Measurements from ENCODE around the gene KLHL34.

Gene KLHL34

GRCh38 chrX:21691512-21692018, 33.4 kb upstream of the KLHL34 start:
- no peak for DNase-seq (ENCODE audit: low spot score)
- POLR2A ChIA-PET (ENCODE audit: low non-redundant PET), result no interaction called here
- CTCF ChIA-PET, result no interaction called here

DNA sequence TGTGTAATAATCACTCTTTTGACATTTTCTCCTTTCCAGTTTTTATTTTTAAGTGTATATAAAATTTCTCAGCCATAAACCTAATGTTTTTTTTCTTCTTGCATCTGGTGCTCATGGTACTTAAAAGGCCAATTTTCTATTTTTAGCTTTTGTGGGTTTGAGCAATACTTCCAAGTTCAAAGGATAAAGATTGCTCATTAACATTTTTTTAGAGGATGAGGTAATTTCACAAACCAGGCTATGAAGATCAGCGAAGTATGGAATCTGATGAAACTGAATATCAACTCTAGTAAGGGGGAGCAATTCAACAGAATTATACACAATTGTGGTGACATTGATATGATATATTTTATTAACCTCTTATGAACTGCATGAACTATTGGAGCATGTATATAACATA, 25.8 kb upstream of the KLHL34 start:
- DNase-seq (ENCODE audit: low spot score), result no peak
- TF ChIP-seq CTCF (conservative IDR thresholded peaks at IDR 0.05; ENCODE audit: low read depth), result no peak
- no peak overlapping the region for H3K27ac ChIP-seq
- POLR2A ChIA-PET (ENCODE audit: low non-redundant PET), result no interaction called here
- CTCF ChIA-PET, result no interaction called here

More at GRCh38 chrX:21691512-21692018, 33.4 kb upstream of the KLHL34 start:
- no peak for TF ChIP-seq CTCF (conservative IDR thresholded peaks at IDR 0.05; ENCODE audit: low read depth)
- H3K27ac ChIP-seq, result no peak overlapping the region

GRCh38 chrX:21678048-21678612, 20.0 kb upstream of the KLHL34 start:
- CTCF ChIA-PET, result no interaction called here
- H3K27ac ChIP-seq, result no peak overlapping the region
- no peak for TF ChIP-seq CTCF (conservative IDR thresholded peaks at IDR 0.05; ENCODE audit: low read depth)
- DNase-seq (ENCODE audit: low spot score), result no peak
- POLR2A ChIA-PET (ENCODE audit: low non-redundant PET), result no interaction called here

GRCh38 chrX:21675931-21676330, 17.8 kb upstream of the KLHL34 start:
- DNase-seq (ENCODE audit: low spot score), result no peak
- no peak for TF ChIP-seq CTCF (conservative IDR thresholded peaks at IDR 0.05; ENCODE audit: low read depth)
- POLR2A ChIA-PET (ENCODE audit: low non-redundant PET), result no interaction called here
- CTCF ChIA-PET, result no interaction called here
- no peak overlapping the region for H3K27ac ChIP-seq

GRCh38 chrX:21674430-21675186, 16.5 kb upstream of the KLHL34 start:
- POLR2A ChIA-PET (ENCODE audit: low non-redundant PET), result no interaction called here
- CTCF ChIA-PET, result no interaction called here
- no peak overlapping the region for H3K27ac ChIP-seq
- DNase-seq (ENCODE audit: low spot score), result no peak
- no peak for TF ChIP-seq CTCF (conservative IDR thresholded peaks at IDR 0.05; ENCODE audit: low read depth)

- DNase-seq (ENCODE audit: low spot score), result no peak
- ChIA-PET CTCF (no interaction called here), POLR2A (ENCODE audit: low non-redundant PET) (no interaction called here)
These were observed 8.5 kb upstream of the KLHL34 start for GRCh38 chrX:21666679-21667078.

More at GRCh38 chrX:21666679-21667078, 8.5 kb upstream of the KLHL34 start:
- no peak for TF ChIP-seq CTCF (conservative IDR thresholded peaks at IDR 0.05; ENCODE audit: low read depth)
- H3K27ac ChIP-seq, result no peak overlapping the region
